H7 (cell line): ENCODE data around the gene IFNAR2. TPM values are rescaled to one million over a fixed set of nuclear protein-coding genes. Genes with fewer than 3 reads are reported as not detected.
"Not testable (repeated sequence)": the region's sequence is repeated elsewhere in the genome, so short reads cannot be mapped to it uniquely, and the experiment has no call there.

Source experiments
- DNase-seq: peaks from one replicate; pipeline ENCODE4 v3.0.0; 2012
- H3K27me3 ChIP-seq: 2 replicates; pipeline ENCODE4 v1.6.0; 2011; ENCODE audit warnings: mild to moderate bottlenecking, low read length; ENCODE audit not compliant: control insufficient read depth, insufficient read depth
- H3K36me3 ChIP-seq: replicated peaks from 2 replicates; pipeline ENCODE4 v1.5.1; 2011; ENCODE audit warnings: low read length; ENCODE audit not compliant: control insufficient read depth, insufficient read depth
- H3K4me3 ChIP-seq: 2 replicates; pipeline ENCODE4 v1.5.1; 2011; ENCODE audit warnings: low read depth, mild to moderate bottlenecking, control low read depth, low read length, moderate library complexity; ENCODE audit not compliant: insufficient read depth
- total RNA-seq: library from RNA; depleted of rRNA; stranded (reverse); fragments of >200 nt; shearing (Covaris generic); gene quantifications from 2 replicates; pipeline ENCODE4 v1.2.3, GENCODE V29; 2014

Gene IFNAR2
- total RNA-seq, 1 experiment from 2014 or later: 2.8 TPM

GRCh38 chr21:33231526-33231925 is 1.8 kb downstream of the IFNAR2 start:
- H3K36me3 ChIP-seq: no peaks in the 10 kb centered on the region
- H3K4me3 ChIP-seq: no peak overlapping the region
- no peak for DNase-seq
- peaks cover 7% of the 10 kb centered on the region; the same call in 1 of the 2 replicates for H3K27me3 ChIP-seq

DNA sequence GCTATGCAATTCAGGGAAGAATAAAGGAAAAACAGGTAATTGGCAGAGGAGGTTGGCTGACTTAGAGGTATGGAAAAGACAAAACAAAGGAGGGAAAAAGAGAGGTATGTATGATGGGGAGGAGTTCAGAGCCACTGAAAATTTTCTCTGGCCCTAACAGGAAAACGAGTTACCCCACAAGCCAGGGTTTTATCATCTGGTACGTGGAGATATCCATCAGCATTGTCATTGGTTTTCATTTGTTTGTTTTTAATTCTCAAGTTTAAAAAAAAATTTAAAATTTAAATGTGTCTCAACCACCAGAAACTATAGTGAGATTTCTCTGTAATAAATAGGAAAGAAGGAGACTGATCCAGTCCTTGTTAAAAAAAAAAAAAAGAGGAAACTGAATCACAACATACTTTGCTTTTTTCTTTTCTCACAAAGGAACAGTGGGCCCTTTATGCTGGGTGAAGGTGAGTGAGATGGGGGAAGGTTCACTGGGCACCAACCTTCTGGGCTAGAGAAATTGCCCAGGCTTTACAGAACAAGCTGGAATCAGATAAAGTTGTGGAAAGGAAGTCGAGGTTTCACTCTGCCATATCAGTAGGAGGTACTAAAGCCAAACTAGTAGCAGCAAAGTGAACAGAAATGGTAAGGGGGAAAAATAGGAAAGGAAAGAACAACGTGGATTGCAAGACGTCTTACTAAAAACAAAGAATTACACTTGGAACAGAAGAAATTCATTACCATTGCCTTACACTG is 2.7 kb downstream of the IFNAR2 start:
- no peak for DNase-seq
- peaks cover 7% of the 10 kb centered on the region; the same call in 1 of the 2 replicates for H3K27me3 ChIP-seq
- no peak overlapping the region for H3K4me3 ChIP-seq
- no peaks in the 10 kb centered on the region for H3K36me3 ChIP-seq

DNA sequence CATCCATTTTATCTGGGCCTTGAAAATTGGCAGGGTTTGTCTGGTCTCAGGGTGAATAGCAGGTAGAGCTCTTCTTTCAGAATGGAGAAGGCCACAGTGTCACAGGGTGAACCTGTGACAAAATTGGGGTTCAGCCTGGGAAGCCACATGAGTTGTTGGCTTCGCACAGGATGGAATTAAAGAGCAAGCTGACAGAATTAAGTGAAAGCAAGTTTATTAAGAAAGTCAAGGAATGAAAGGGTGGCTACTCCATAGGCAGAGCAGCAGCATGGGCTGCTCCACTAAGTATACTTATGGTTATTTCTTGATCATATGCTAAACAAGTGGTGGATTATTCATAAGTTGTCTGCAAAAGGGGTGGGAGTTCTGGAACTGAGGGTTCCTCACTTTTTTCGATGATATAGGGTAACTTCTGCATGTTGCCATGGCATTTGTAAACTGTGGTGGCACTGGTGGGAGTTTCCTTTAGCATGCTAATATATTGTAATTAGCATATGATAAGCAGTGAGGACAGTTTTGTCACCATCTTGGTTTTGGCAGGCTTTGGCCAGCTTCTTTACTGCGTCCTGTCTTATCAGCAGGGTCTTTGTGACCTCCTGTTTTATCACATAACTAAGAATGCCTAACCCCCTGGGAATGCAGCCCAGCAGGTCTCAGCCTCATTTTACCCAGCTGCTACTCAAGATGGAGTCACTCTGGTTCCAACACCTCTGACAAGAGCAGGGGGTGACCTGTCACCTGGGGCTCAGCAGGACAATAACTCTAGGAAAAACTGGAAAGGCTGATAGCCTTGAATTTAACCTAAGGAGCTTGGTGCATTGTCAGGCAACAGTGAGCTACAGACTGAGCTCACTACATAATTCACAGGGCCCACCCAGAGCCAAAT is 5.1 kb downstream of the IFNAR2 start:
- H3K27me3 ChIP-seq: peaks cover 7% of the 10 kb centered on the region; the same call in 1 of the 2 replicates
- H3K36me3 ChIP-seq: no peaks in the 10 kb centered on the region
- no peak for DNase-seq
- no peak overlapping the region for H3K4me3 ChIP-seq

- no peak overlapping the region for H3K4me3 ChIP-seq
- no peaks in the 10 kb centered on the region for H3K36me3 ChIP-seq
- DNase-seq: no peak
- H3K27me3 ChIP-seq: no peaks in the 10 kb centered on the region
Observed at GRCh38 chr21:33236013-33236686, 6.4 kb downstream of the IFNAR2 start.

- H3K27me3 ChIP-seq: no peaks in the 10 kb centered on the region
- DNase-seq: no peak
- H3K4me3 ChIP-seq: no peak overlapping the region
- no peaks in the 10 kb centered on the region; the same call in 1 of the 2 replicates for H3K36me3 ChIP-seq
Observed at GRCh38 chr21:33236766-33237165, 7.0 kb downstream of the IFNAR2 start.

DNA sequence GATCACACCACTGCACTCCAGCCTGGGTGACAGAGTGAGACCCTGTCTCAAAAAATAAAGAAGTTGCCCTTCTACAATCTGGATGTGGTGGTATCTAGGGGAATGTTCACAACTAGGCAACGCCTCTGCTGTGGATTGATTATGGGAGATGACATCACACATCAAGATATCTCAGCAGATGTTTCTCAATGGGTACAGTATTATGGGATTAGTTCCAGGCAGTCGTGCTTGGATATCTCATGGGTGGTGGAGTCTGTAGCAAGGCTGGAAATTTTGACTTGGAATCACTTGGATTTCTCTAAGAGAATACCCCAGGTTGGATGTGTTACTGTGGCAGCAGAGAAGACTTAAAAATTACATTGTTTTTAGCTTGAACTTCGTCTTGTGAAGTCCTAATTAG is 7.7 kb downstream of the IFNAR2 start:
- no peaks in the 10 kb centered on the region; the same call in 1 of the 2 replicates for H3K36me3 ChIP-seq
- DNase-seq: no peak
- H3K27me3 ChIP-seq: no peaks in the 10 kb centered on the region
- H3K4me3 ChIP-seq: no peak overlapping the region

DNA sequence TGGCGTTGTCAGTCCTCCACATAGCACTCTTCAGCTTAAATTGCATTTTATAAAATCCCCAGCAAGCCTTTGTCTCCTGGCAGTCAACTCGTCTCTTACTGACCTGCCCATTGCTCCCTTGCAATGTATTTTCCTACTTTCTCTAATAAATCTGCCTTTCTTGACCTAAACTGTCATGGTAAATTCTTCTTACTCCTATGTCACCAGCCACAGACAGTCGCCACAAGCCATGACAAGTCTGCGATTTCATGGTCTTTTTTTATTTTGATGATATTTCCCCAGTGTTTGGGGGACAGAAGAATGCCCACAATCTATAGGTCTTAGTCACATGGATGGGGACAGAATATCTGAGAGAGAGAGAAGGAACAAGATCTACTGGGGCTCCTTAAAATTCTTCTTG is 8.4 kb downstream of the IFNAR2 start:
- H3K27me3 ChIP-seq: no peaks in the 10 kb centered on the region
- no peak for DNase-seq
- no peaks in the 10 kb centered on the region; the same call in 1 of the 2 replicates for H3K36me3 ChIP-seq
- H3K4me3 ChIP-seq: no peak overlapping the region

- Histone ChIP-seq H3K4me3 (no peak overlapping the region), H3K27me3 (no peaks in the 10 kb centered on the region)
- DNase-seq: no peak
Observed at GRCh38 chr21:33238565-33239255, 9.0 kb downstream of the IFNAR2 start.

GRCh38 chr21:33239559-33240127 is 9.9 kb downstream of the IFNAR2 start:
- not testable (repeated sequence) for DNase-seq, H3K27me3 ChIP-seq, H3K4me3 ChIP-seq, H3K36me3 ChIP-seq

More at GRCh38 chr21:33238565-33239255, 9.0 kb downstream of the IFNAR2 start:
- H3K36me3 ChIP-seq: no peaks in the 10 kb centered on the region; the same call in 1 of the 2 replicates

GRCh38 chr21:33240404-33240803 is 10.7 kb downstream of the IFNAR2 start:
- H3K36me3 ChIP-seq: peaks cover under 1% of the 10 kb centered on the region
- no peak for DNase-seq
- H3K4me3 ChIP-seq: no peak overlapping the region
- H3K27me3 ChIP-seq: no peaks in the 10 kb centered on the region

- DNase-seq: no peak
- H3K27me3 ChIP-seq: no peaks in the 10 kb centered on the region
- no peak overlapping the region for H3K4me3 ChIP-seq
- H3K36me3 ChIP-seq: peaks cover 7% of the 10 kb centered on the region
Observed at GRCh38 chr21:33241846-33242245, 12.1 kb downstream of the IFNAR2 start.

- peaks cover 11% of the 10 kb centered on the region for H3K36me3 ChIP-seq
- DNase-seq, H3K27me3 ChIP-seq, H3K4me3 ChIP-seq: not testable (repeated sequence)
Observed at GRCh38 chr21:33242846-33243245, 13.1 kb downstream of the IFNAR2 start.

- no peak for DNase-seq
- Histone ChIP-seq H3K27me3 (no peaks in the 10 kb centered on the region), H3K36me3 (peaks cover 13% of the 10 kb centered on the region), H3K4me3 (no peak overlapping the region)
Observed at GRCh38 chr21:33244082-33244778, 14.5 kb downstream of the IFNAR2 start.
